Sigmoid colon (tissue), 7 donors: ENCODE measurements around the gene SLITRK2. TPM values are rescaled to one million over a fixed set of nuclear protein-coding genes. Genes with fewer than 3 reads are reported as not detected.

Experiments used
- DNase-seq: peaks from one replicate; pipeline ENCODE4 v3.0.0-alpha.2; 2019
- H3K27ac ChIP-seq, 4 donors: fragments of 200-600 bp; sonication (generic); one replicate each; pipeline ENCODE4 v1.5.1; 2016 to 2019; ENCODE audit warnings: mild to moderate bottlenecking in 1 of 4
- H3K27me3 ChIP-seq, 3 donors: fragments of 200-600 bp; sonication (generic); one replicate each; pipeline ENCODE4 v1.5.1; 2019; ENCODE audit warnings: mild to moderate bottlenecking in 1 of 3
- H3K36me3 ChIP-seq, 4 donors: fragments of 200-600 bp; sonication (generic); one replicate each; pipeline ENCODE4 v1.5.1; 2016 to 2019
- H3K4me1 ChIP-seq, 4 donors: fragments of 200-600 bp; sonication (generic); one replicate each; pipeline ENCODE4 v1.5.1; 2017 to 2019
- H3K4me3 ChIP-seq, 4 donors: fragments of 200-600 bp; sonication (generic); one replicate each; pipeline ENCODE4 v1.5.1; 2017 to 2019; ENCODE audit warnings: mild to moderate bottlenecking in 2 of 4, moderate library complexity in 1 of 4
- H3K9me3 ChIP-seq, 4 donors: fragments of 200-600 bp in 3 of 4; sonication (generic) in 3 of 4; one replicate each; pipeline versions ENCODE4 v1.5.1 to v1.6.1; 2013 to 2019
- CTCF ChIP-seq, 4 experiments: fragments of 450-650 bp in 3 of 4; fragments of 200-600 bp in 1 of 4; IDR thresholded peaks; one replicate each; pipeline ENCODE4 v1.5.1; 2016 to 2019; ENCODE audit warnings: antibody characterized with exemption in 4 of 4, mild to moderate bottlenecking in 3 of 4, moderate library complexity in 2 of 4
- EP300 ChIP-seq, 4 donors: sonication (generic); formaldehyde crosslinking; IDR thresholded peaks; one replicate each; pipeline ENCODE4 v1.6.1; 2017; ENCODE audit warnings: antibody characterized with exemption in 4 of 4
- POLR2A ChIP-seq, 2 donors: fragments of 450-650 bp; IDR thresholded peaks; one replicate each; pipeline ENCODE4 v1.6.1; 2016; ENCODE audit warnings: antibody characterized with exemption in 2 of 2, mild to moderate bottlenecking in 2 of 2, moderate library complexity in 2 of 2
- POLR2AphosphoS5 ChIP-seq, 4 donors: sonication (generic); formaldehyde crosslinking; IDR thresholded peaks; one replicate each; pipeline ENCODE4 v1.6.1; 2017; ENCODE audit warnings: antibody characterized with exemption in 4 of 4
- WGBS, 2 donors: extraction: QIAGEN DNeasy Blood & Tissue Kit; methylation state at CpG; one replicate each; pipeline ENCODE4 v1.1.7; 2013; 5-methylcytosine and 5-hydroxymethylcytosine counted together
- intact Hi-C: fragments of 100-400 bp; cut with DNase I; formaldehyde crosslinking; loops from one replicate; pipeline ENCODE4 v1.15.1; 2023
- polyA plus RNA-seq, 3 donors: library from polyadenylated mRNA; stranded (reverse); fragments of 200-250 nt; gene quantifications; one replicate each; pipeline ENCODE4 v1.2.3, GENCODE V29; 2013
- small RNA-seq, 3 donors: library from RNA; depleted of rRNA; stranded (forward); fragments of <200 nt; gene quantifications; one replicate each; pipeline ENCODE3, GENCODE V24; 2016
- total RNA-seq, 4 donors: library from RNA; depleted of rRNA; stranded (reverse); fragments of >200 nt; gene quantifications; one replicate each; pipeline ENCODE4 v1.1.0, GENCODE V29; 2016
- donor health status: healthy with polysubstance abuse.
- donor health status: Bipolar disorder and iron deficiency.
- donor health status: healthy.

SLITRK2 gene
- total and polyA plus RNA-seq, 7 donors = under 0.01 to 0.36 (median 0.10) TPM; not detected in 1

GRCh38 chrX:145865082-145865481 lies 47.5 kb downstream of the SLITRK2 start:
- Histone ChIP-seq H3K9me3 (no peaks in the 10 kb centered on the region), H3K27ac (no peak overlapping the region), H3K27me3 (no peaks in the 10 kb centered on the region), H3K4me3 (no peak overlapping the region), H3K36me3 (no peaks in the 10 kb centered on the region), H3K4me1 (no peaks in the 10 kb centered on the region)
- intact Hi-C loops = no loop called here
- TF ChIP-seq POLR2A (IDR thresholded peaks at IDR 0.05) (no peak), CTCF (IDR thresholded peaks at IDR 0.05) (no peak), EP300 (IDR thresholded peaks at IDR 0.05) (no peak), POLR2AphosphoS5 (IDR thresholded peaks at IDR 0.05) (no peak)
- DNase-seq = no peak
- WGBS, 2 donors = 28 to 57% methylated on average over 4 of the region's 4 CpGs

Small RNAs within 50 kb of the gene (small RNA-seq; reads per million reads assigned to genes)
- 0 reads per million in 3 donors for gene AL109653.1
